IPS-NIHi7 (cell line): Measurements from ENCODE around the gene MTMR3.

Experiments
- DNase-seq: peaks from one replicate; pipeline ENCODE4 v3.0.0; 2012; ENCODE audit warnings: mixed read lengths; ENCODE audit errors: extremely low spot score

Gene MTMR3

GRCh38 chr22:29916007-29916544, 33.1 kb downstream of the MTMR3 start:
- DNase-seq = peak; percentile 10

- DNase-seq = no peak
These were observed 34.3 kb downstream of the MTMR3 start for GRCh38 chr22:29917052-29917902.

DNA sequence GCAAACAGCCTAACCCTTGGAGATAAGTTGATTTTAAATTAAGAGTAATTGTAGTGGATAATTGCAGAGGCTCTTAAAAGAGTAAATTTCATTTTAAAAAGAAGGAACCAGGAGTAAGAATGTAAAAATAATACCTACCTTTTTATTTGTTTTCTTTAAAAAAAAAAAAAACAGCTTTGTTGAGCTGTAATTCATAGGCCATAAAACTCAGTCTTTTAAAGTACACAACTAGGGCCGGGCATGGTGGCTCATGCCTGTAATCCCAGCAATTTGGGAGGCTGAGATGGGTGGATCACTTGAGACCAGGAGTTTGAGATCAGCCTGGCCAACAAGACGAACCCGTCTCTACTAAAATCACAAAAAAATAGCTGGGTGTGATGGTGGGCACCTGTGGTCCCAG, 42.4 kb downstream of the MTMR3 start:
- DNase-seq = no peak

DNA sequence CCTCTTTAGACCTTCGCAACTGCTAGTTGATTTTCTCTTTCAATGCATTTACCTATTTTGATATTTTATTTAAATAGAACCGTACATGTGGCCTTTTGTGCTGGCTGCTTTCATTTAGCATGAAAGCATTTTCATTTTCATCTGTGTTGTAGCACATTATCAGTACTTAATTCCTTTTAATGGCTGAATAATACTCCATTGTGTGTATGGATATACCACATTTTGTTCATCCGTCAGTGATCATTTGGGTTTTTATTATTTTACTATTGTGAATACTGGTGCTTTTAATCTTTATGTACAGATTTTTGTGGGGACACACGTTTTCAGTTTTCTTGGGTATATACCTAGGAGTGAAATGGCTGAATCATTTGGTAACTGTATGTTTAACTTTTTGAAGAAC, 43.1 kb downstream of the MTMR3 start:
- no peak for DNase-seq

DNA sequence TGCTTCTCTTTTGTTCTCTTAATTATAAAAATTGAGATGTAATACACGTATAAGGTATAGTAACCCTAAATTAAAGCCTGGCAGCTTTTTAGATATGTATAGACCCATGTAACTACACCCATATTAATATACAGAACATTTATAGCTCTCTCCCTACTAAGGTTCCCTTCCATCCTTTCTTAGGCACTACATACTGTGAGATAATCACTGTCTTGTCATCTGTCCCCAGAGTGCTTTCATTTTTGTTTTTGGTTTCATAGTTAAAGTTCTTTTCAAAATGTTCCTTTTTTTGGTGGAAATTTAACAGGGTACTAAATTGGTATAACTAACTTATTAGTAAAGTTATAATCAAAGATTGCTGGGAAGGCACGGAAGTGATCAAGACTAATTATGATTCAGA, 49.2 kb downstream of the MTMR3 start:
- DNase-seq = no peak

GRCh38 chr22:29933619-29934018, 50.6 kb downstream of the MTMR3 start:
- DNase-seq = no peak

GRCh38 chr22:29934596-29934995, 51.6 kb downstream of the MTMR3 start:
- no peak for DNase-seq

- DNase-seq = no peak
These were observed 53.2 kb downstream of the MTMR3 start for GRCh38 chr22:29936186-29936585.

GRCh38 chr22:29937940-29938693, 55.1 kb downstream of the MTMR3 start:
- no peak for DNase-seq

- DNase-seq = no peak
These were observed 57.6 kb downstream of the MTMR3 start for GRCh38 chr22:29940526-29940925.

DNA sequence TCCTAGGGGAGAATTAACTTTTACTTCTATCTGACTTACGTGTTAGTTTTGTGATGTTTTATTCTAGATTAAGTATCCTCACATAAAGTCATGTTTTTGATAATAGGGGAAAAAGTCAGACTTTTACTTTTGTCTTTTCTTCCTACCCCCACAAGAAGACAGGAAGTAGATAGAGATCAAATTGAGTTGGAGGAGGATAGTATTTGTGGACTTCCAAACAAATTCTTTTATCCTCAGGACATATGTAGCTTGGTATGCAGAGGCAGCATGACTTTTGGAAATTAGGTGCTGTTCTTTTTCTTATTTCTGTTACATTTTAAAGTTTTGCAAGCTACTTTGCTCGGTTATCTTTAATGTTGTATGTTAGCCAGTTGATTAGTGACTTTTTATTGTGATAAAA, 61.4 kb downstream of the MTMR3 start:
- DNase-seq = no peak

GRCh38 chr22:29945435-29945834, 62.5 kb downstream of the MTMR3 start:
- DNase-seq = no peak

DNA sequence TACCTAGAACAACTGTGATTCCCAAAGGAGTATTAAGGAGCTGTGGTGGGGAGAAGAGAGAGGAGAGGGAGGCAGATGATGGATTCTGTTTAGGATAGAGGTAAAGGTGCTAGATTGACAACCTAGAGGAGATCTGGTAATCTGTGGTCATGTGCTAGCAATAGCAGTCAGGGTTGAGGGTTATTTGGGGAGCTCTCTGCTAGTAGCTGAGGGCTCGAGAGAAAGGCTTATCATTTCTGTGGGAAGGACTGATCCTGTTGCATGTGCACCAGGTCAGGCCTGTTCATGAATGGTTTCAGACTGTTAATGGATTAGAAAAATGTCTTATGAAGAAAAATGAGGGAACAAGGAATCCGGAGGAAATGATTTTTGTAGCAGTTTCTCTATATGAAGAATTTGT, 63.2 kb downstream of the MTMR3 start:
- DNase-seq = peak; percentile 10

DNA sequence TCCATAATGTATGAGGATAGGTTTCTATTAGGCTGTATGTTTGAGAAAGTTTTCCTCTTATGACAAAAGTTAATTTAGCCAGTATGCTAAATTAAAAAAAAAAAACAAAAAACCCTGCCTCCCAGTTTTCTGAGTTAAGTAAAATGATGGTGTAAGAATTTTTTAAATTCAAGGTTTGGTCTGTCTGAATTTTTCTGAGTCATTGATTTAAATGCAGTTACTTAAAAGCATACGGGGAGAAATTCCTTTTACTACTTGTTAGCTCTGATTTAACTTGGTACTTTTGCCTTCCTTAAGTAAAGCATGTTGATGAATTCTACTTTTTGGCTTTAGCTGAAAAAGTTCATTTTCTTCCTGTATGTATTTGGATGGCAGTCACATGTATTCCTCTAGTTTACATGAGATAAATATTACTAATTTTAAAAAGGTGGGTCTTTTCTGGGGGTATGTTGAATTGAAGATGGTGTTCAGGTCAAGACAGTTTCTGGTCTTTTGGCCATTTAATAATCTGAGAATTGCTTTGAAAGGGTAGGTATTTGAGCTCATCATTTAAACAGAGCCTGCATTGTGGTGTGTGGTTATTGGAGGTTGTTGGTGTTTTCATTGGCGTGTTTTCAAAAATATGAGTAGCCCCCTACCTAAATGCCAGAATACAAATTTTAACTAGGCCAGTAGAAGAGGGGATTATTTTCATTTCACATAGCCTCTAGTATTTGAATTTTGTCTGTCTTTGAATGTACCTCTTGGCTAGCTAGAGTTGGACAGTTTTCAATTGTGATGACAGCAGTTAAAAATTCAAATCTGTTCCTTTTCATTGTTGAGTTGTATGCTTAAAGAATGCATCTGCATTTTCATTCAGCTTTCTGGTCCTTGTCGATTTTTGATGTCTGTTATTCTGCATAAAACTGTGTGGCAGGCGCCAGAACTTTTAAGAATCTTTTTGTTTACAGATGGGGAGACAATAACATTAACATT, 64.7 kb downstream of the MTMR3 start:
- no peak for DNase-seq

- no peak for DNase-seq
These were observed 65.4 kb downstream of the MTMR3 start for GRCh38 chr22:29948385-29948769.

DNA sequence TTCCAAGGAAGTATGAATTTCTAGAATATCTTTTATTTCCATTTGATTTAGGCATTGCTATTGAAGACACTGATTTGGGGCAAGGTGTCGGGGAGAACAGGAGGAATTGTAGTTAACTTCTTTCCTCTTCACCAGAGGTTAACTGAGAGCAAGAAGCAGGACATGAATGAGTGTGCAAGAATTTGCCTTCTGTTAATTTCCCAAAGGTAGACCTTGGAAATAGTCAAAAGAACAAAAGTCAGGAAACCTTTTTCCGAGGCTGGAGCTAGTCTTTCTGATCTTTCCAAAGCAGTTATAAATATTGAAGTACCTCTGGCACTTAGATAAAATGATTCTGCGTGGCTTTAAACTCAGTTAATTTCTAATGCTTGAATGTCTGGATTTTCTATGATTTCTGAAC, 66.9 kb downstream of the MTMR3 start:
- no peak for DNase-seq

DNA sequence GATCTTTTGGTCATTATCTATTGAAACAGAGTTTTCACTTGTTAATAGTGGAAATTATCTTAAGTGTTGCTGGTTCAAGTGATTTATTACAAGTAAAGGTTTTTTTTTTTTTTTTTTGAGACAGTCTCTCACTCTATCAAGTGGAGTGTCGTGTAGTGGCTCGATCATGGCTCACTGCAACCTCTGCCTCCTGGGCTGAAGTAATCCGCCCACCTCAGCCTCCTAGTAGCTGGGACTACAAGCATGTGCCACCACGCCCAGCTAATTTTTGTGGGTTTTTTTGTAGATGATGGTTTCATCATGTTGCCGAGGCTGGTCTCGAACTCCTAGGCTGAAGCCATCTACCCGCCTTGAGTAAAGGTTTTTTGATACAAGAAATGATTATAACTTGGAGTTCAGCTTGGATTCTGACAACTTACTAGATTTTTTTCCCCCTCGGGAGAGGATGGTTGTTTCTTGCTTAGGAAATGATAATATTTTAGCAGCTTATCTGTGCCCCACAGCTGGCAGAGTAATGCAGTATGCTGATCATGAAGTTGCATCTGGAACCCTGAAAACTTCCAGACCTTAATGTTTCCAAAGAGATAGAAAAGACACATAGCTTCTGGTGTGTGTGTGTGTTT, 68.9 kb downstream of the MTMR3 start:
- DNase-seq = no peak

- no peak for DNase-seq
These were observed 71.4 kb downstream of the MTMR3 start for GRCh38 chr22:29954203-29954855.

DNA sequence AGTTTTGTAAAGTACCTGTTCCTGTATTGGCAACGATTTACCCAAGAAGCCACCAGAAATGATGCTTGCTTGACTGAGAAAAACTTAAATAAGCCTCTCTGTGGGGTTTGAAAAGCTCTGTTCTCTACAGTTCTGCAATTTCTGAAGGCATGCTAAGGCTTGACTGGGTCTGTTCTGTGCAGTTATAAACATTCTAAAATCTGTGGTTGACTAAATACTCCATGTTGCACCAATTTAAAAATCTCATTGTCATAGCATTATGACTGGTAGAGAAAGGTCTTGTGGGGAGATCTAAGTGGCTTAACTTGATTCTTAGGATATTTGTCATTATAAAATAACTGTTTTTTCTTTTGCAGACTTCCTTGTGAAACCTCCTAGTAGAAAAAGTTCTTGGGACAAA, 73.7 kb downstream of the MTMR3 start:
- no peak for DNase-seq

DNA sequence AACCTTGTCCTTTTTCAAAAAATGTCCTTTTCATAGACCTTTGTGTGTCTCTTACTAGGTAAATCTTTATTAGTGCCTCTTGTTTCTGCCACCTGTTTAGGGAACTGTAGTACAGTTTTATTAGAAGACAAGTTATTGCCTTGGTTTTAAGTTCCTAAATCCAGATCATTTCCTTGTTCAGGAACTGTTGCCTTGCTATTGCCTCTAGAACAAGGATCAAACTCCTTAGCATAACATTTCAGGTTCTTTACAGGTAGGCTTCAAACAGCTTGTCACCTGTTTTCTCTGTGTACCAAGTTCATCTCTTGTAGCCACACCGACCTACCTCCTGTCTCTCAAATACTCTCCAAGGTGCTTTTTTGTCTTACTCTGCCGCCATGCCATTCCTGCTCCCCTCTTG, 75.2 kb downstream of the MTMR3 start:
- DNase-seq = no peak

- DNase-seq = no peak
These were observed 81.8 kb downstream of the MTMR3 start for GRCh38 chr22:29964776-29965175.
